HG03469 (cell line): Measurements from ENCODE around the gene NKD2.
"Not testable (repeated sequence)": the region's sequence is repeated elsewhere in the genome, so short reads cannot be mapped to it uniquely, and the experiment has no call there.

Experiments used
- ATAC-seq: cut with Tn5 transposase; IDR thresholded peaks from one replicate; pipeline ENCODE4 v1.9.1; 2021; ENCODE audit warnings: mild to moderate bottlenecking, moderate library complexity, moderate number of reproducible peaks; ENCODE audit not compliant: unreplicated experiment

Gene NKD2

GRCh38 chr5:999032-999501 lies 9.5 kb upstream of the NKD2 start:
- no peak for ATAC-seq

- no peak for ATAC-seq
Measured at GRCh38 chr5:999724-1000123, 8.9 kb upstream of the NKD2 start.

- no peak for ATAC-seq
Measured at GRCh38 chr5:1000329-1000728, 8.3 kb upstream of the NKD2 start.

GRCh38 chr5:1000831-1001230 lies 7.8 kb upstream of the NKD2 start:
- ATAC-seq, result not testable (repeated sequence)

GRCh38 chr5:1001406-1002270 lies 7.0 kb upstream of the NKD2 start:
- ATAC-seq, result no peak

- ATAC-seq, result no peak
Measured at GRCh38 chr5:1002271-1002546, 6.4 kb upstream of the NKD2 start.

GRCh38 chr5:1002836-1003235 lies 5.8 kb upstream of the NKD2 start:
- no peak for ATAC-seq

GRCh38 chr5:1003296-1003937 lies 5.2 kb upstream of the NKD2 start:
- ATAC-seq, result no peak

- no peak for ATAC-seq
Measured at GRCh38 chr5:1004461-1005248, 3.9 kb upstream of the NKD2 start.

GRCh38 chr5:1005249-1005851 lies 3.3 kb upstream of the NKD2 start:
- ATAC-seq, result no peak

GRCh38 chr5:1005904-1006655 lies 2.5 kb upstream of the NKD2 start:
- no peak for ATAC-seq

GRCh38 chr5:1006656-1007071 lies 1.9 kb upstream of the NKD2 start:
- no peak for ATAC-seq

GRCh38 chr5:1007221-1007680 lies 1.4 kb upstream of the NKD2 start:
- no peak for ATAC-seq

GRCh38 chr5:1007681-1008450 lies 736 bp upstream of the NKD2 start:
- ATAC-seq, result no peak

GRCh38 chr5:1009359-1010180 lies 968 bp downstream of the NKD2 start:
- ATAC-seq, result no peak

- ATAC-seq, result no peak
Measured at GRCh38 chr5:1010181-1010510, 1.5 kb downstream of the NKD2 start.

GRCh38 chr5:1010641-1011046 lies 2.0 kb downstream of the NKD2 start:
- no peak for ATAC-seq

GRCh38 chr5:1011226-1011631 lies 2.6 kb downstream of the NKD2 start:
- ATAC-seq, result no peak

GRCh38 chr5:1011741-1012312 lies 3.2 kb downstream of the NKD2 start:
- ATAC-seq, result no peak
